ENCODE results near the gene GCLC.

- TF ChIP-seq CTCF (IDR thresholded peaks at IDR 0.05; ENCODE audit: low read depth, low read length) = no peak
- no peak for TF ChIP-seq EZH2phosphoT487 (IDR thresholded peaks at IDR 0.05; ENCODE audit: low read depth)
These were observed 19.6 kb upstream of the GCLC start for GRCh38 chr6:53564401-53565065.
